Fibroblast of lung (primary cell): Measurements from ENCODE around the gene RAC2. TPM values are rescaled to one million over a fixed set of nuclear protein-coding genes. Genes with fewer than 3 reads are reported as not detected.

Experiments
- DNase-seq, 2 donors: peaks; one replicate each; pipeline versions ENCODE4 v3.0.0 to v3.0.0-alpha.2; 2010; ENCODE audit warnings: low read depth in 2 of 2
- H2AFZ ChIP-seq: 2 replicates; pipeline ENCODE4 v1.5.1; 2012; ENCODE audit warnings: low read length, control low read depth, inconsistent platforms
- H3K27ac ChIP-seq: 2 replicates; pipeline ENCODE4 v1.5.1; 2011; ENCODE audit warnings: low read length, control low read depth; ENCODE audit not compliant: insufficient read depth
- H3K27me3 ChIP-seq: 2 replicates; pipeline ENCODE4 v1.5.1; 2011; ENCODE audit warnings: mild to moderate bottlenecking, low read length; ENCODE audit not compliant: control insufficient read depth, insufficient read depth
- H3K36me3 ChIP-seq: 2 replicates; pipeline ENCODE4 v1.5.1; 2011; ENCODE audit warnings: low read length; ENCODE audit not compliant: control insufficient read depth, insufficient read depth
- H3K4me1 ChIP-seq: 2 replicates; pipeline ENCODE4 v1.5.1; 2011; ENCODE audit warnings: low read length; ENCODE audit not compliant: control insufficient read depth, insufficient read depth; ENCODE audit errors: extremely low read depth
- H3K4me2 ChIP-seq: 2 replicates; pipeline ENCODE4 v1.5.1; 2011; ENCODE audit warnings: low read length, control low read depth; ENCODE audit not compliant: insufficient read depth; ENCODE audit errors: extremely low read depth
- H3K4me3 ChIP-seq, 4 experiments: fragments of 200-600 bp in 1 of 4; sonication (generic) in 1 of 4; replicated peaks in 1 of 4; 2 replicates each; pipeline ENCODE4 v1.5.1; 2011 to 2016; ENCODE audit warnings: low read length in 4 of 4, low read depth in 3 of 4, mild to moderate bottlenecking in 3 of 4, control low read depth in 2 of 4, inconsistent platforms in 1 of 4, mixed read lengths in 1 of 4; ENCODE audit not compliant: insufficient read depth in 1 of 4; ENCODE audit errors: control extremely low read depth in 1 of 4
- H3K79me2 ChIP-seq: 2 replicates; pipeline ENCODE4 v1.5.1; 2012; ENCODE audit warnings: mild to moderate bottlenecking, low read length, inconsistent platforms; ENCODE audit not compliant: control insufficient read depth, insufficient read depth
- H3K9ac ChIP-seq: 2 replicates; pipeline ENCODE4 v1.5.1; 2011; ENCODE audit warnings: mild to moderate bottlenecking, low read length, control low read depth; ENCODE audit not compliant: insufficient read depth
- H3K9me3 ChIP-seq: 2 replicates; pipeline ENCODE4 v1.5.1; 2012; ENCODE audit warnings: low read depth, low read length; ENCODE audit not compliant: control insufficient read depth, insufficient read depth
- H4K20me1 ChIP-seq: 2 replicates; pipeline ENCODE4 v1.5.1; 2011; ENCODE audit warnings: low read length; ENCODE audit not compliant: control insufficient read depth, insufficient read depth; ENCODE audit errors: extremely low read depth
- EZH2 ChIP-seq: IDR thresholded peaks from 2 replicates; pipeline ENCODE4 v1.5.1; 2012; ENCODE audit warnings: low read length, control low read depth, mild to moderate bottlenecking; ENCODE audit errors: missing control alignments
- polyA plus RNA-seq, 2 donors: library from polyadenylated mRNA; depleted of rRNA in 1 of 2; stranded (reverse) in 1 of 2; unstranded in 1 of 2; fragments of >200 nt; gene quantifications; 2 replicates each; pipeline ENCODE4 v1.2.1, GENCODE V29; 2011 to 2012; ENCODE audit warnings: missing spikeins in 1 of 2
- total RNA-seq: library from RNA; depleted of rRNA; stranded (reverse); fragments of >200 nt; gene quantifications from 2 replicates; pipeline ENCODE4 v1.2.1, GENCODE V29; 2014
- TF ChIP-seq, protein P1 (sequence below), 2 donors: IDR thresholded peaks in 1 of 2; conservative IDR thresholded peaks in 1 of 2; 1 replicate in 1 of 2; 2 replicates in 1 of 2; pipeline ENCODE4 v1.5.1; 2011 to 2012; ENCODE audit warnings: low read length in 2 of 2, control low read depth in 1 of 2, inconsistent platforms in 1 of 2, low read depth in 1 of 2, mild to moderate bottlenecking in 1 of 2

The RAC2 gene
- total and polyA plus RNA-seq, 2 donors (not counting 1 experiment from before 2014, with no cell fraction given) = 2.1 to 10.5 TPM

DNA sequence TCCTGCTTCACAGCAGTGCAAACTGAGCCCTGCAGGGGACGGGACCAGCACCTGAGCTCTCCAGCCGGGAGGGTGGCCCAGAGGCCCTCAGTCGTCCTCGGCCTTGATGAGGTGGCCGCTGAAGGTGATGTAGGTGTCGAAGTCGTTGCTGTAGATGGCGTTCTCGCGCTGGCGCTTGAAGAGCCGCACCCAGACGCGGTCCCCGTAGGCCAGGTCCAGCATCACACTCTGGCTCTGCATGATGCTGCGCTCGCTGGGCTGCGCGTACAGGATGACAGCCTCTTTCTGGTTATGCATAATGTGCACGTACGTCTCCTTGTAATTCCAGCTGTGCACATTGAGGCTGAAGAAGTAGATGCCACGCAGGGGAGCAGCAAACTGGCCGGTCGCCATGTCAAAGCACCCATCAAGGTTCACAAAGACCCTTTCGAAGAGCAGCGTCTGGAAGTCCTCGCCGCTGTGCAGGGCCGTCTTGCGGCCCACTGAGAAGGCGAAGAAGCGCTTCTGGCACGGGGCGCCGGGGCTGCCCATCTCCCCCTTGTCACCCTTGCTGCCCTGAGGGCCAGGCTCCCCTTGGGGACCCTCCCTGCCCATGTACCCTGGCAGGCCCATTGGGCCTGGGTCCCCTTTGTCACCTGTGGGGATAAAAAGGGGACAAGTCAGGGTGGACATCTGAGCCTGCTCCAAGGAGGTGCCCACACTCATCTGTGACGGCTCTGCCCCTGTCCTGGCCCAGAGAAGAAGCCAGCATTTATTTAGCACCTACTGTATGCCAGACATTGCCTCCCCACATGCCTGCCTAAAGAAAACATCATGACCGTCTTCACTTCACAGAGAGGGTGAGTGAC lies 61.7 kb downstream of the RAC2 start:
- no peak overlapping the region for H3K27ac ChIP-seq
- H3K36me3 ChIP-seq = peaks cover 2% of the 10 kb centered on the region
- H3K9me3 ChIP-seq = no peaks in the 10 kb centered on the region
- H3K9ac ChIP-seq = no peak overlapping the region
- H3K79me2 ChIP-seq = no peaks in the 10 kb centered on the region
- H4K20me1 ChIP-seq = peaks cover 2% of the 10 kb centered on the region
- H3K4me1 ChIP-seq = peaks cover 3% of the 10 kb centered on the region
- H3K4me3 ChIP-seq = no peak overlapping the region
- no peak for DNase-seq
- TF ChIP-seq, protein P1, sequence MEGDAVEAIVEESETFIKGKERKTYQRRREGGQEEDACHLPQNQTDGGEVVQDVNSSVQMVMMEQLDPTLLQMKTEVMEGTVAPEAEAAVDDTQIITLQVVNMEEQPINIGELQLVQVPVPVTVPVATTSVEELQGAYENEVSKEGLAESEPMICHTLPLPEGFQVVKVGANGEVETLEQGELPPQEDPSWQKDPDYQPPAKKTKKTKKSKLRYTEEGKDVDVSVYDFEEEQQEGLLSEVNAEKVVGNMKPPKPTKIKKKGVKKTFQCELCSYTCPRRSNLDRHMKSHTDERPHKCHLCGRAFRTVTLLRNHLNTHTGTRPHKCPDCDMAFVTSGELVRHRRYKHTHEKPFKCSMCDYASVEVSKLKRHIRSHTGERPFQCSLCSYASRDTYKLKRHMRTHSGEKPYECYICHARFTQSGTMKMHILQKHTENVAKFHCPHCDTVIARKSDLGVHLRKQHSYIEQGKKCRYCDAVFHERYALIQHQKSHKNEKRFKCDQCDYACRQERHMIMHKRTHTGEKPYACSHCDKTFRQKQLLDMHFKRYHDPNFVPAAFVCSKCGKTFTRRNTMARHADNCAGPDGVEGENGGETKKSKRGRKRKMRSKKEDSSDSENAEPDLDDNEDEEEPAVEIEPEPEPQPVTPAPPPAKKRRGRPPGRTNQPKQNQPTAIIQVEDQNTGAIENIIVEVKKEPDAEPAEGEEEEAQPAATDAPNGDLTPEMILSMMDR (conservative IDR thresholded peaks at IDR 0.05 in 1 of 2, IDR thresholded peaks at IDR 0.05 in 1 of 2; ENCODE audit: low read depth in 1 of 2, low read length in 2 of 2) = no peak
- TF ChIP-seq EZH2 = no peak
- no peak overlapping the region for H2AFZ ChIP-seq
- no peak overlapping the region for H3K4me2 ChIP-seq
- H3K27me3 ChIP-seq = no peaks in the 10 kb centered on the region

DNA sequence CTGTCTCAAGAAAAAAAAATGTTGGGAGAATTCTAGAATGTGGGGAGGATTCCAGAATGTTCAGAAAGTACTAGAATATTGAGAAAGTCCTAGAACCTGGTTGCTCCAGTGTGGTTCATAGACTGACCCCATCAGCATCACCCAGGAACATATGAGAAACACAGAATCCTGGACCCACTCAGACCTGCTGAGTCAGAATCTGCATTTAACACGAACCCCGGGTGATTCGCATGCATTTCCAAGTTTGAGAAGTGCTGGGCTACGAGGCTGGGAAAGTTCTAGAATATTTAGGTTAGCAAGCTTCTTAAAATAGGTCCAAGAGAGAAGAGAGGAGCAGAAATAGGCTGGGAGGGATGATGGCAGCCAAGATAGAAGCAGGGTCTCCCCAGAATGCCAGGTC lies 62.4 kb downstream of the RAC2 start:
- DNase-seq = no peak
- TF ChIP-seq, protein P1 (conservative IDR thresholded peaks at IDR 0.05 in 1 of 2, IDR thresholded peaks at IDR 0.05 in 1 of 2; ENCODE audit: low read depth in 1 of 2, low read length in 2 of 2) = no peak
- no peak for TF ChIP-seq EZH2
- no peaks in the 10 kb centered on the region for H3K9me3 ChIP-seq
- H3K79me2 ChIP-seq = no peaks in the 10 kb centered on the region
- H3K4me2 ChIP-seq = no peak overlapping the region
- no peak overlapping the region for H3K4me3 ChIP-seq
- peaks cover 6% of the 10 kb centered on the region for H3K4me1 ChIP-seq
- no peaks in the 10 kb centered on the region for H3K27me3 ChIP-seq
- no peak overlapping the region for H3K9ac ChIP-seq
- peaks cover 2% of the 10 kb centered on the region for H4K20me1 ChIP-seq
- no peak overlapping the region for H2AFZ ChIP-seq
- no peak overlapping the region for H3K27ac ChIP-seq
- H3K36me3 ChIP-seq = peaks cover 2% of the 10 kb centered on the region

DNA sequence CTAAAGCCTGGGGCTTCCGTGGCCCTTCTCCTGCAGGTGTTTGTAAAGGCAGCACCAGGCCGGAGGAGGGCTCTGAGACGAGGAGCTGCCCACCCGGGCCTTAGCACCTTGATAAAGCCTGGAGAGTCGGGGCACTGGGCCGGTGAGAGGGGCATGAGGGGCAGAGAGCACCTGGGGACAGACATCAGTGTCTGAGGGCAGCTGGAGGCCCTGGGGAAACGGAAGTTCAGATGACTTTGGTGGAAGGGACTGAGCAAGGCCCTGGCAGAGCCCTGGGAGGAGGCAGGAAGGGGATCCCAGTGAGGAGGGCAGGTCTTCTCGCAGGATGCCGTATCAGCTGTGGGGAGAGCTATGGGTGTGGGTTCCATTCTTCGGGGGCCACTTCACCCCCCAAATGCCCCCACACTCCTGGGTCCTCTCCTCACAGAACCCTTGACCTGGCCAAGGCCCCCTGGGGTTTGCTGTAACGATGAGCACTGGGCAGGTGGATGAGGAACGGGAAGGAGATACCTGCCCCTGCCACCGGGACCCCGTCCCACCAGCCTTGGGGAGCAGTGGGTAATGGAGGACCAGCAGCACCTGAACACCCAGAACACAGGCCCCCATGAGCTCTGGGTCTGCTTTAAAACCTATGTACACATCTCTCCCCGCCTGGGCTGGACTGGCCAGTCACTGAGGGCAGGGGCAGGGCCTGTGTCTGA lies 63.4 kb downstream of the RAC2 start:
- Histone ChIP-seq H3K4me2 (no peak overlapping the region), H2AFZ (no peak overlapping the region), H3K4me1 (peaks cover 14% of the 10 kb centered on the region), H3K9ac (no peak overlapping the region), H3K27me3 (no peaks in the 10 kb centered on the region), H3K27ac (no peak overlapping the region), H3K36me3 (peaks cover 2% of the 10 kb centered on the region), H4K20me1 (peaks cover 2% of the 10 kb centered on the region), H3K9me3 (no peaks in the 10 kb centered on the region), H3K4me3 (no peak overlapping the region), H3K79me2 (no peaks in the 10 kb centered on the region)
- no peak for DNase-seq
- TF ChIP-seq, protein P1 (conservative IDR thresholded peaks at IDR 0.05 in 1 of 2, IDR thresholded peaks at IDR 0.05 in 1 of 2; ENCODE audit: low read depth in 1 of 2, low read length in 2 of 2) = no peak
- no peak for TF ChIP-seq EZH2
